ENCODE measurements around the gene STYXL1.
"Not testable (repeated sequence)": the region's sequence is repeated elsewhere in the genome, so short reads cannot be mapped to it uniquely, and the experiment has no call there.

The STYXL1 gene

DNA sequence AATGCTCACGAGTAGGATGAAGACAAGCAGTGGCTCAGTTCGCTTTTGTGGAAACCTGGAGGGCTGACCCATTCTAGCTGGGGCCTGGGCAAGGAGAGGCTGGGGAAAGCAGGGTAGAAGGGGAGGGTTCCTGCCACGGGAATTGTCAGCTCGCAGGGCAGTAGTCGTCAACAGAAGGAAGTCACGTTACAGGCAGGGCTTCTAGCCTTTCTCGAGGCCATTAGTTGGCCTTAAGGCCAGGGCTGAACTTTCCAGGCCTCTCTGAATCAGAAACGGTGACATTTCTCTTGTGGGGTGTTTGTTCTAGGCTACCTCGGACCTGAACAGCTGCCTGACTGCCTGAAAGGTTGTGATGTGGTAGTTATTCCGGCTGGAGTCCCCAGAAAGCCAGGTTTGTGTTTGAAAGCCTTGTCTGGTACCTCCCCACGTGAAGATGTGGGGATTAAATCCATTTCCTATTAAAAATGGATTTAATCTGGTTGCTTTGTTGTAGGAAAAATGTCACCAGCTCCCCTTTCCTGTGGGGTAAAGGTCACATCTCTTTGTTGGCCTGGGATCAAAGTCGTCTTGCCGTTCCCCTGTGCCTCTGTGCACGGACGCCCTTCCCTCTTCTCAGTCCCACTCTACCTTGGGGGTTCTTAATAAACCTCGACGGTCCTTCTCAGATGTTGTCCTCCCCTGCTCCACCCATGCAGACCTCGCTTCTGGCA is 9.5 kb upstream of the STYXL1 start:
- Histone ChIP-seq H3K27ac (no peak overlapping the region), H3K4me3 (no peak overlapping the region)
- TF ChIP-seq, protein P1, sequence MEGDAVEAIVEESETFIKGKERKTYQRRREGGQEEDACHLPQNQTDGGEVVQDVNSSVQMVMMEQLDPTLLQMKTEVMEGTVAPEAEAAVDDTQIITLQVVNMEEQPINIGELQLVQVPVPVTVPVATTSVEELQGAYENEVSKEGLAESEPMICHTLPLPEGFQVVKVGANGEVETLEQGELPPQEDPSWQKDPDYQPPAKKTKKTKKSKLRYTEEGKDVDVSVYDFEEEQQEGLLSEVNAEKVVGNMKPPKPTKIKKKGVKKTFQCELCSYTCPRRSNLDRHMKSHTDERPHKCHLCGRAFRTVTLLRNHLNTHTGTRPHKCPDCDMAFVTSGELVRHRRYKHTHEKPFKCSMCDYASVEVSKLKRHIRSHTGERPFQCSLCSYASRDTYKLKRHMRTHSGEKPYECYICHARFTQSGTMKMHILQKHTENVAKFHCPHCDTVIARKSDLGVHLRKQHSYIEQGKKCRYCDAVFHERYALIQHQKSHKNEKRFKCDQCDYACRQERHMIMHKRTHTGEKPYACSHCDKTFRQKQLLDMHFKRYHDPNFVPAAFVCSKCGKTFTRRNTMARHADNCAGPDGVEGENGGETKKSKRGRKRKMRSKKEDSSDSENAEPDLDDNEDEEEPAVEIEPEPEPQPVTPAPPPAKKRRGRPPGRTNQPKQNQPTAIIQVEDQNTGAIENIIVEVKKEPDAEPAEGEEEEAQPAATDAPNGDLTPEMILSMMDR (IDR thresholded peaks at IDR 0.05) = no peak
- no peak for DNase-seq (ENCODE audit: low spot score)

DNA sequence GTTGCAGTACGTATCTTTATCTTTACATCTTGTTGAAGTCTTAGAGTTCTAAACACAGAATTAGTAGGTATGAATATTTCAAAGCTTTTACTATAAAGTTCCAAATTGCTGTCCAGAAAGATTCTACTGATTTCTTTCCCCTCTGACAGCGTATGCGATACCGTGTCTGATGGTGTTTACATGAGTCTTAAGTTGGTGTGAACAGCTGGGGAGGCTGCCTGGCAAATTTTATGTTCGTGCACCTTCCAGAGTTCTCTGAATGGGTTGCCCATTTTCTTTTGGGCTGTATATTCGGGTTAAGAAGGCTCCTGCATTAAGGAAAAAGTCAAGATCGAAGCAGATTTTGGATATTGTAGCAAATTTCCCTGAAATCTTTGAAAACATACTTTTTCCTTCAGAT is 8.4 kb upstream of the STYXL1 start:
- no peak overlapping the region for H3K27ac ChIP-seq
- TF ChIP-seq, protein P1 (IDR thresholded peaks at IDR 0.05) = no peak
- no peak for DNase-seq (ENCODE audit: low spot score)
- no peak overlapping the region for H3K4me3 ChIP-seq

DNA sequence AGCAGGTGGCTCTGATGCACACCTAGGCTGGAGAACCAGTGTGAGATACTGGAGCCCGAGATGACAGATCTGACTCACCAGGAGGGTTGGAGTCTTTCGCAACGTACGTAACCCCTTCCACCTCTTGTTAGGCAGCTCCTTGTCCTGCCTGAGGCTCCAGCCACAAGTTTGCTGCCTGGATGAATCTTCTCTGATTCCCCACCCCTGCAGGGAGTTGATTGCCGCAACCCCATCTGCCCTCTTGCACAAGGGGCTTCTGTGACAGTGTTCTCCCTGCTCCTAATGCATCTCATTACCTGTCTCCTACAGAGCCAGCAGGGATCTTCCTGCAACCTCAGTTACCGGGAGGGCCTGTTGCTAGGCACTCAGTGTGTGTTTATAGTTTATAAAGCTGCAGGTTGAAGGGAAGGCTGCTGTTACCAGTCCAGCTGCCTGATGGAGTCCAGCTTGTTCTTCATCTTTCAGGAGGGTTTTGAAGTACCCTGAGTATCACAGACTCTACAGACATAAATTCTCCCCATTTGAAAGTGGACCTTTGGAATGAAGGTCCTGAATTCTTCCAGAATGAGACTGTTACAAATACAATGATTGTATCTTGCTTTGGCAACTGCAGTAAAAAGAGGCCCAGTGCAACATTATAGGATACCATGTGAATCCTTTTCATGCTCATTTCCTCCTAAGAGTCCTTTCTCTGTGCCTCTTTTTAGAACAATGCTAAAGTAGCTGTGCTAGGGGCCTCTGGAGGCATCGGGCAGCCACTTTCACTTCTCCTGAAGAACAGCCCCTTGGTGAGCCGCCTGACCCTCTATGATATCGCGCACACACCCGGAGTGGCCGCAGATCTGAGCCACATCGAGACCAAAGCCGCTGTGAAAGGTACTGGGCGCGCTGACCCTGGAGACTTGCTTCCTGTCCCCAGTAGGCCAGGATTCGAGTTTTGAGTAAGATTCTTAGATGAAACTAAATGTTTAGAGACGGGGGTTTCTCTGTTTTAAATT is 6.6 kb upstream of the STYXL1 start:
- no peak for DNase-seq (ENCODE audit: low spot score)
- TF ChIP-seq, protein P1 (IDR thresholded peaks at IDR 0.05) = no peak
- Histone ChIP-seq H3K4me3 (no peak overlapping the region), H3K27ac (no peak overlapping the region)

DNA sequence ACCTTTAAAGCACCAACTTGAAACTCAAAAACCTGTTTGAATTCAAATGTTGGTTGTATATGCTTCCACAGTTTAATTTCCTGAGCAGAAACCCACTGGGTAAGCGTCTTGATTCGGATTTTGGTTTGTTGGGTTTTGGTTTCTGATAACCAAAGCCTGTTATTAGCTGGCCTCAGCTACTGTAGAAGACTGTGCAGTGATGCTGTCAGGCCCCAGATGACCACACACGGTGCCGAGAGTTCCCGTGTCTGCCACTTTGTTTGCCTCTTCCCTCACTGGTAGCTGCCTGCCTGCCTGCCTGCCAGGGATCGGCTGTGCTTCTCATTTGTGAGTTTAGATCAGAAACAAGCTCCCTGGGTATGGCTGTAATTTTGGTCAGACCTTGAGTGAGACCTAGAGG is 5.7 kb upstream of the STYXL1 start:
- DNase-seq (ENCODE audit: low spot score) = no peak
- Histone ChIP-seq H3K4me3 (no peak overlapping the region), H3K27ac (no peak overlapping the region)
- TF ChIP-seq, protein P1 (IDR thresholded peaks at IDR 0.05) = no peak

DNA sequence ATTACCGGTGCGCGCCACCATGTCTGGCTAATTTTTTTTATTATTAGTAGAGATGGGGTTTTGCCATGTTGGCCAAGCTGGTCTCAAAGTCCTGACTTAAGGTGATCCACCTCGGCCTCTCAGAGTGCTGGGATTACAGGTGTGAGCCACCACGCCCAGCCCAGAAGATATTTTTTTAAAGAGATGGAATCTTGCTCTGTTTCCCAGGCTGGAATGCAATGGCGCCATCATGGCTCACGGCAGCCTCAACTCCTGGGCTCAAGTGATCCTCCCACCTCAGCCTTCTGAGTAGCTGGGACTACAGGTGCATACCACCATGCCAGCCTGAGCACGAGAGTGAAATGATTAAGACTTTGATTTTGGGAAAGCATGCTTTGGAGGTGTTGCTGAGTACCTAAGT is 4.9 kb upstream of the STYXL1 start:
- not testable (repeated sequence) for DNase-seq (ENCODE audit: low spot score); H3K27ac ChIP-seq

DNA sequence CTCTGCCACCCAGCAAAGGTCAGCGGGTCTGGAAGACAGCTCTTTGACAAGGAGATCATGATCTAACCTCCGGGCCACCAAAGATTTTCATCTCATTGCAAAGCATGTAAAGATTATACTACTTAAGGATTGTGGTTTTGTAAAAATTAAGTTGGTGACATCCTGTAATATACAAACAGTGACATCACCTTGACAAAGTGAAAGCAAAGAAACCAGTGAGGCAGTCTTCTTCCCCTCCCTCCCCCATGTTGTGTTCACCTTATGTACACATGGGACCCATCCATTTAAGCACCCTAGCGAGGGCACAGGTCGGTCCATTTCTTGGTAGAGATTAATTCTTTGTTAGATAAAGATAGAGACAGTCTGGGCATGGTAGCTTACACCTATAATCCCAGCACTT is 4.0 kb upstream of the STYXL1 start:
- DNase-seq (ENCODE audit: low spot score) = no peak
- Histone ChIP-seq H3K27ac (no peak overlapping the region), H3K4me3 (no peak overlapping the region)
- TF ChIP-seq, protein P1 (IDR thresholded peaks at IDR 0.05) = no peak

More for the DNA sequence above, 4.9 kb upstream of the STYXL1 start:
- not testable (repeated sequence) for H3K4me3 ChIP-seq

DNA sequence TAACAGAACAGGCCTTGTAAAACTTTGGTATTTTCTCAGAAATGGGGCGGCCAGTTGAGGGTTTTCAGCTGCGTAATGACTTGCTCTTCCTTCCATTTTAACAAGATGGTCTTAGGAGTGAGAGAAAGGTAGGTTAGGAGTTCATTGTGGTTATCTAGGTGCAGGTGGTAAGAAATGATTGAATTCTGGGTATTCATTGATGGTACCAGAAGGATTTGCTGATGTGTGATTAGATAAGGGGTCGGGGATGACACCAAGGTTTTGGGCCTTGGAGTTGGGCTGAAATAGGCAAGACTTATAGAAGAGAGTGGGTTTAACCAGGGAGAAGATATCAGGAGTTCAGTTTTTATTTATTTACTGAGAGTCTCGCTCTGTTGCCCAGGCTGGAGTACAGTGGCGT is 2.7 kb upstream of the STYXL1 start:
- Histone ChIP-seq H3K27ac (no peak overlapping the region), H3K4me3 (no peak overlapping the region)
- TF ChIP-seq, protein P1 (IDR thresholded peaks at IDR 0.05) = no peak
- no peak for DNase-seq (ENCODE audit: low spot score)

Measured in coronary artery (tissue), 2 donors.